ENCODE data around the gene ZNF488. TPM values are rescaled to one million over a fixed set of nuclear protein-coding genes. Genes with fewer than 3 reads are reported as not detected.
"Not testable (repeated sequence)": the region's sequence is repeated elsewhere in the genome, so short reads cannot be mapped to it uniquely, and the experiment has no call there.

Gene ZNF488, protein sequence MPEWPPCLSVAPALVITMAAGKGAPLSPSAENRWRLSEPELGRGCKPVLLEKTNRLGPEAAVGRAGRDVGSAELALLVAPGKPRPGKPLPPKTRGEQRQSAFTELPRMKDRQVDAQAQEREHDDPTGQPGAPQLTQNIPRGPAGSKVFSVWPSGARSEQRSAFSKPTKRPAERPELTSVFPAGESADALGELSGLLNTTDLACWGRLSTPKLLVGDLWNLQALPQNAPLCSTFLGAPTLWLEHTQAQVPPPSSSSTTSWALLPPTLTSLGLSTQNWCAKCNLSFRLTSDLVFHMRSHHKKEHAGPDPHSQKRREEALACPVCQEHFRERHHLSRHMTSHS
- total RNA-seq: not detected

DNA sequence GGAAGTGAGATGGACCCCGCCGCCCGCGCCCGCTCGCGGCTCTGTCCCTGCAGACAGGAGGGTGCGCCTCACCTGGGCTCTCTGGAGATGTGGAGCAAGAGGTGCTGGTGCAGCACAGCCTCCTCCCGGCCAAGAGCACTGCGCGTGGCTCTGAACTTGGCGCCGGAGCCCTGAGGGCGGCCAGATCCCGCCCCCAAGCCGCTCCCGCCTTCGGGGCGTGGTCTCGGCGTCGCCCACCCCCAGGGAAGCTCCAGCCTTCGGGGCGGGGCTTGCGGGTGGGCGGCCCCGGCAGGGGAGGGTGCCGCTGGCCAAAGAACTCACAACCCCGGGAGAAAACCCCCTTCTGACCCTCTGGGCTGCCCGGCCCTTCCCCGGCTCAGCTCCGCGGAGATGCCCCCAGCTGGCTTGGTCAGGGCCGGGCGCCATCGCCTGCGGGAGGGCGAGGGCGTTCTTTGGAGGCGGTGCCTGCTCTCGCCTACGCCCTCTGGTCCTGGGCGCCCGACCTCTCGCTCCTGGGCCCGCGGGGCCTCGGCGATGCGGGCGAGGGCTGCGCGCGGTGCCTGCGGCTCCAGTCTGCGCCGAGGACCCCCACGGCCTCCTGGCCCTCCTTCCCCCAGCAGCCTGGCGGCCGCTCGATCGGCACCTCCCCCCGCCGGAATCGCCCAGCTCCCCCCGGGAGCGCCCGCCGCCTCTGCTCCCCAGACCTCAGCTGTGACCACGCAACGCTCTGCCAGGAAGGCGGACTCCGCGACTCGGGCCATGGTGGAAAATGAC lies at the start of gene ZNF488:
ZNF488 (minus strand) TSS at position 146 of the 774 bp plus-strand sequence. CDS start 15,464 bp downstream, outside the sequence.
- peak within 1 kb of the TSS; percentile 59 for H3K4me3 ChIP-seq (ENCODE audit: low read length)
- no peaks in the 10 kb centered on the region for H3K9me3 ChIP-seq (ENCODE audit: low read depth, low read length)
- peaks cover 7% of the 10 kb centered on the region for H3K27me3 ChIP-seq (ENCODE audit: insufficient read depth, low read length)
- peaks cover 11% of the 10 kb centered on the region for H3K4me1 ChIP-seq (ENCODE audit: insufficient read depth, low read length)

- no peaks in the 10 kb centered on the region for H3K27me3 ChIP-seq (ENCODE audit: insufficient read depth, low read length)
- no peak overlapping the region for H3K4me3 ChIP-seq (ENCODE audit: low read length)
- no peaks in the 10 kb centered on the region for H3K4me1 ChIP-seq (ENCODE audit: insufficient read depth, low read length)
- H3K9me3 ChIP-seq (ENCODE audit: low read depth, low read length): no peaks in the 10 kb centered on the region
Observed at GRCh38 chr10:47425813-47426419, 41.8 kb upstream of the ZNF488 start.

DNA sequence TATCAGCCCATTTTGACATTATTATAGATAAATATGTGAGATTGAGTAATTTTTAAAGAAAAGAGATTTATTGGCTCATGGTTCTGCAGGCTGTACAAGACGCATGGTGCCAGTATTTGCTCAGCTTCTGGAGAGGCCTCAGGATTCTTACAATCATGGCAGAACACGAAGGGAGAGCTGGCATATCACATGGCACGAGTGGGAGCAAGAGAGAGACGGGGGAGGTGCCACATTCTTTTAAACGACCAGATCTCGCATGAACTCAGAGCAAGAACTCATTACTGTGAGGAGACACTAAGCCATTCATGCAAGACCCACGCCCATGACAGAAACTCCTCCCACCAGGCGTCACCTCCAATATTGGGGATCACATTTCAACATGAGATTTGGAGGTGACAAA lies 40.1 kb upstream of the ZNF488 start:
- no peaks in the 10 kb centered on the region for H3K4me1 ChIP-seq (ENCODE audit: insufficient read depth, low read length)
- no peaks in the 10 kb centered on the region for H3K9me3 ChIP-seq (ENCODE audit: low read depth, low read length)
- no peak overlapping the region for H3K4me3 ChIP-seq (ENCODE audit: low read length)
- no peaks in the 10 kb centered on the region for H3K27me3 ChIP-seq (ENCODE audit: insufficient read depth, low read length)

GRCh38 chr10:47423476-47423875 lies 39.4 kb upstream of the ZNF488 start:
- Histone ChIP-seq H3K4me1 (ENCODE audit: insufficient read depth, low read length) (no peaks in the 10 kb centered on the region), H3K4me3 (ENCODE audit: low read length) (no peak overlapping the region), H3K27me3 (ENCODE audit: insufficient read depth, low read length) (no peaks in the 10 kb centered on the region), H3K9me3 (ENCODE audit: low read depth, low read length) (no peaks in the 10 kb centered on the region)

DNA sequence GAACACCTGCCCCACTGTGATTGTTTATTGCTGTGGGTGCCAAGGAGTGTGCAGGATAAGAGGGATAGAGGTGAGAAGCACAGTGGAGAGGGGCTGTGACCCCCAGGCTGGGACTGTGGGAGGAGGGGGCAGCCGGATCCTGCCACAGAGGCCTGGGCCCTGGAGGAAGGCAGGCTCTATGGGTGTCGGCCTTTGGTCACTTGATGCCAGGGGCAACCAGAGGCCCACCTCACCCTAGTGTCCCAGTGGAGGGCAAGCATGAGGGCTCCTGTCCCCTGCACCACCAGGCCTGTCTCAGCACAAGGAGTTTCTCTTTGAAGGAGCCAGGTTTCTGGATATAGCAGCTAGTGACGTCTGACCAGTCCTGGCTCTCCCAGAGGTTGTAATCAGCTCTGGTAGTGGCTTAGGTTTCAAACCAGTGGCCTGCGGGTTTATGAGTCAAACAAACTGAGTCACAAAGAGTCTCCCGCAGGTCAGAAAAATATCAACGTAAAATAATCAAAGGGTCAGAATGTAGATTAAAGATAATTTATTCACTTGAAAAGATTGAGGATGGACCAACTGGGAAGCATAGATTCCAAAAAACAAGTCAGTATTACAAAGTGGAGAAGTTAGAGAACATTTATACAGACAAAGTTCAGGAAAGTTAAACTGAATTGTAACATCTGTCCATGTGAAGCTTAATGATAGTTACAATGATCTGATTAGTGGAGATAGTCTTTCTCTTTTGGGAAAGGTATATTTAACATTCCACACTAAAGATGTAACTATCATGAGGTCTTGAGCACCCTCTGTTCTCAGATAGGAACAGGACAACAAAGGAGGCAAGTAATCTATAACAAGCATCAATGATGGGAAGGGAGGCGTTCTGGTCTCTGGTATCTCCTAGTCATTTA lies 37.2 kb upstream of the ZNF488 start:
- H3K9me3 ChIP-seq (ENCODE audit: low read depth, low read length): no peaks in the 10 kb centered on the region
- no peak overlapping the region for H3K4me3 ChIP-seq (ENCODE audit: low read length)
- H3K27me3 ChIP-seq (ENCODE audit: insufficient read depth, low read length): no peaks in the 10 kb centered on the region
- H3K4me1 ChIP-seq (ENCODE audit: insufficient read depth, low read length): no peaks in the 10 kb centered on the region

DNA sequence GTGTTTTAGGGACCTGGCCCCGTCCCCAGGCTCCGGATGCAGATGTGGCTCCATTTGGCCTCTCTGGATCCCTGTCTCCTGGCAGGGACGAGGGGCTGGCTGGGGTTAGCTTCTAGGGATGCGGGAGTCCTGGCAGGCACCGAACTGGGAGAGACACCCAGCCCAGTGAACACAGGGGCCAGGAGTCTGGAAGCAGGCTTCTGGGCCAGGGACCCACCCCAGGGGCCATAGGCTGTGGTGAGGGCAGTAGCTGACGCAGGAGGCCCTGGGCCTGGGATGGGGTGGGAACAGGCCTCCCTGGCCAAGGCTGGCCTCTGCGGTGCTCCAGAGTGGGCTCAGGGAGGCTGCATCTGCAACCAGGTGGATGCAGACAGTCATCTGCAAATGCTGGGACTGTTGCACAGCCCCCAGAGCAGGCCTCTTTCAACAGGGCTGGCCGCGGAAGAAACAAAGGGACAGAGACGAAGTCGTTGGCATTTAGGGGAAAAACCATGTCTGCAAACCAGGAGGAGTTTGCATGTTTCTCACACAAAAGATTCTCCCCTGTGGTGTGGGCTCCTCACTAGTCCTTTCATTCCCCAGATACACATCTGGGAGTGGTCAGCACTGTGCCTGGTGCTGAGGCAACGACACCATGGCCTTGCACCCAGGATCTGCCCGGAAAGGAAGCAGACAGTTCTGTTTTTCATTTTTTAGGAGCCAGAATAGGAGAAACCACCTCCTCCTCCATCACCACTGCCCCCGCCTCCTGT lies 36.4 kb upstream of the ZNF488 start:
- no peak overlapping the region for H3K4me3 ChIP-seq (ENCODE audit: low read length)
- no peaks in the 10 kb centered on the region for H3K9me3 ChIP-seq (ENCODE audit: low read depth, low read length)
- no peaks in the 10 kb centered on the region for H3K27me3 ChIP-seq (ENCODE audit: insufficient read depth, low read length)
- no peaks in the 10 kb centered on the region for H3K4me1 ChIP-seq (ENCODE audit: insufficient read depth, low read length)

DNA sequence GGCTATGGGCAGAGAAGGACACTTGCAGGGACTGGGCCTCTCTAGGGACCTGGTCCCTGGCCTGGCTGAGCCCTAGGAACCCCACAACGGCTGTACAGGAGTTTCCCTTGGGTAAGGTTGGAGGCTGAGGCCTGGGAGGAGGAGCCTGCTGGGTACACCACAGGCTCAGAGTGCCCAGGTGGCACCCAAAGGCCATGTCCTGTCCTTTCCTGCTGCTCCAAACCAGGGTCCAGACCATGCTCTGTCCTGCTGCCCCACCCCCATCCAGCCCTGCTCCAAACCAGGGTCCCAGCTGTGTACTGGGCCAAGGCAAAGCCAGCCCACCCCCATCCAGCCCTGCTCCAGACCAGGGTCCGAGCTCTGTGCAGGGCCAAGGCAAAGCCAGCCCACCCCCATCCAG lies 35.3 kb upstream of the ZNF488 start:
- H3K4me1 ChIP-seq (ENCODE audit: insufficient read depth, low read length): no peaks in the 10 kb centered on the region
- no peaks in the 10 kb centered on the region for H3K9me3 ChIP-seq (ENCODE audit: low read depth, low read length)
- H3K4me3 ChIP-seq (ENCODE audit: low read length): no peak overlapping the region
- H3K27me3 ChIP-seq (ENCODE audit: insufficient read depth, low read length): no peaks in the 10 kb centered on the region

GRCh38 chr10:47418966-47419365 lies 34.9 kb upstream of the ZNF488 start:
- Histone ChIP-seq H3K9me3 (ENCODE audit: low read depth, low read length) (no peaks in the 10 kb centered on the region), H3K4me3 (ENCODE audit: low read length) (no peak overlapping the region), H3K27me3 (ENCODE audit: insufficient read depth, low read length) (no peaks in the 10 kb centered on the region), H3K4me1 (ENCODE audit: insufficient read depth, low read length) (no peaks in the 10 kb centered on the region)

- Histone ChIP-seq H3K4me1 (ENCODE audit: insufficient read depth, low read length) (no peaks in the 10 kb centered on the region), H3K9me3 (ENCODE audit: low read depth, low read length) (no peaks in the 10 kb centered on the region), H3K27me3 (ENCODE audit: insufficient read depth, low read length) (no peaks in the 10 kb centered on the region), H3K4me3 (ENCODE audit: low read length) (no peak overlapping the region)
Observed at GRCh38 chr10:47418321-47418720, 34.2 kb upstream of the ZNF488 start.

GRCh38 chr10:47416305-47417218 lies 32.5 kb upstream of the ZNF488 start:
- not testable (repeated sequence) for H3K4me1 ChIP-seq (ENCODE audit: insufficient read depth, low read length); H3K9me3 ChIP-seq (ENCODE audit: low read depth, low read length); H3K4me3 ChIP-seq (ENCODE audit: low read length); H3K27me3 ChIP-seq (ENCODE audit: insufficient read depth, low read length)

GRCh38 chr10:47415520-47416304 lies 31.6 kb upstream of the ZNF488 start:
- H3K9me3 ChIP-seq (ENCODE audit: low read depth, low read length): no peaks in the 10 kb centered on the region
- no peaks in the 10 kb centered on the region for H3K27me3 ChIP-seq (ENCODE audit: insufficient read depth, low read length)
- H3K4me3 ChIP-seq (ENCODE audit: low read length): no peak overlapping the region
- no peaks in the 10 kb centered on the region for H3K4me1 ChIP-seq (ENCODE audit: insufficient read depth, low read length)

GRCh38 chr10:47414752-47415519 lies 30.8 kb upstream of the ZNF488 start:
- no peak overlapping the region for H3K4me3 ChIP-seq (ENCODE audit: low read length)
- no peaks in the 10 kb centered on the region for H3K4me1 ChIP-seq (ENCODE audit: insufficient read depth, low read length)
- H3K9me3 ChIP-seq (ENCODE audit: low read depth, low read length): no peaks in the 10 kb centered on the region
- H3K27me3 ChIP-seq (ENCODE audit: insufficient read depth, low read length): no peaks in the 10 kb centered on the region
